Endodermal cell (in vitro differentiated cells): ENCODE data around the gene LRP3. TPM values are rescaled to one million over a fixed set of nuclear protein-coding genes. Genes with fewer than 3 reads are reported as not detected.

ENCODE experiments used
- DNase-seq: peaks from one replicate; pipeline ENCODE4 v3.0.0-alpha.2; 2017
- H3K27ac ChIP-seq: 2 replicates; pipeline ENCODE4 v1.5.1; 2013; ENCODE audit warnings: mild to moderate bottlenecking, low read depth, low read length, moderate library complexity
- H3K27me3 ChIP-seq: 2 replicates; pipeline ENCODE4 v1.6.1; 2013; ENCODE audit warnings: mild to moderate bottlenecking, low read length, moderate library complexity; ENCODE audit not compliant: insufficient read depth, control insufficient read depth, poor library complexity, severe bottlenecking
- H3K36me3 ChIP-seq: 2 replicates; pipeline ENCODE4 v1.7.0; 2013; ENCODE audit warnings: mild to moderate bottlenecking, low read length, moderate library complexity; ENCODE audit not compliant: control insufficient read depth, insufficient read depth
- H3K4me1 ChIP-seq: one replicate; pipeline ENCODE4 v1.7.0; 2013; ENCODE audit warnings: low read length; ENCODE audit not compliant: control insufficient read depth, insufficient read depth
- H3K4me3 ChIP-seq: 2 replicates; pipeline ENCODE4 v1.5.1; 2013; ENCODE audit warnings: mild to moderate bottlenecking, low read length, moderate library complexity
- H3K9ac ChIP-seq: 2 replicates; pipeline ENCODE4 v1.6.1; 2013; ENCODE audit warnings: mild to moderate bottlenecking, low read length, moderate library complexity; ENCODE audit not compliant: poor library complexity, severe bottlenecking; ENCODE audit errors: extremely low read depth
- H3K9me3 ChIP-seq: 2 replicates; pipeline ENCODE4 v1.6.1; 2013; ENCODE audit warnings: mild to moderate bottlenecking, low read length, moderate library complexity; ENCODE audit not compliant: control insufficient read depth
- H3K27ac Mint-ChIP-seq: 2 replicates; pipeline ENCODE4 v1.8.0; 2020; ENCODE audit warnings: mixed read lengths
- H3K27me3 Mint-ChIP-seq: 2 replicates; pipeline ENCODE4 v1.8.0; 2021; ENCODE audit warnings: mild to moderate bottlenecking, mixed read lengths; ENCODE audit not compliant: insufficient read depth
- H3K36me3 Mint-ChIP-seq: 2 replicates; pipeline ENCODE4 v1.8.0; 2020; ENCODE audit warnings: low read depth, mixed read lengths
- H3K4me1 Mint-ChIP-seq: 2 replicates; pipeline ENCODE4 v1.8.0; 2020; ENCODE audit warnings: mixed read lengths
- H3K4me3 Mint-ChIP-seq: 2 replicates; pipeline ENCODE4 v1.8.0; 2020; ENCODE audit warnings: mild to moderate bottlenecking, moderate library complexity, mixed read lengths
- H3K9me3 Mint-ChIP-seq: 2 replicates; pipeline ENCODE4 v1.8.0; 2020; ENCODE audit warnings: mild to moderate bottlenecking, mixed read lengths
- CTCF ChIP-seq: fragments of 200-600 bp; sonication (generic); conservative IDR thresholded peaks from 2 replicates; pipeline ENCODE4 v1.5.0; 2021; ENCODE audit warnings: antibody characterized with exemption, mild to moderate bottlenecking
- WGBS, 2 experiments: methylation state at CpG; one replicate each; pipeline versions ENCODE4 v1.1.5 to v1.1.7; 2013; ENCODE audit warnings: missing lambda C conversion rate in 2 of 2, mixed read lengths in 1 of 2; ENCODE audit not compliant: insufficient coverage in 1 of 2, insufficient read length in 1 of 2; 5-methylcytosine and 5-hydroxymethylcytosine counted together
- total RNA-seq, 2 donors: library from RNA; stranded (reverse); fragmentation: NEBNext Ultra II Directional in 1 of 2; extraction: Animal tissue kit (Norgen Biotek cat#: 25700) in 1 of 2; gene quantifications; 2 replicates in 1 of 2; 3 replicates in 1 of 2; pipeline ENCODE4 v1.2.1, GENCODE V29; 2021

Gene LRP3
- total RNA-seq, 2 donors from 2014 or later = 21.2 to 34.4 TPM

- H3K9me3 ChIP-seq = no peaks in the 10 kb centered on the region
- Mint-ChIP-seq H3K4me3 (no peak overlapping the region), H3K27ac (no peak overlapping the region), H3K9me3 (no peaks in the 10 kb centered on the region), H3K4me1 (no peaks in the 10 kb centered on the region), H3K36me3 (no peaks in the 10 kb centered on the region), H3K27me3 (peaks cover 9% of the 10 kb centered on the region)
- no peak overlapping the region for H3K27ac ChIP-seq
- no peak for DNase-seq
- no peaks in the 10 kb centered on the region for H3K27me3 ChIP-seq
- H3K36me3 ChIP-seq = no peaks in the 10 kb centered on the region
- no peaks in the 10 kb centered on the region for H3K4me1 ChIP-seq
- no peak for TF ChIP-seq CTCF
- 95 to 96% methylated on average over 19 to 20 of the region's 20 CpGs for WGBS, 2 experiments
- H3K9ac ChIP-seq = no peak overlapping the region
- no peak overlapping the region for H3K4me3 ChIP-seq
These were observed 41.8 kb downstream of the LRP3 start for GRCh38 chr19:33235996-33236350.

GRCh38 chr19:33236696-33237390 is 42.7 kb downstream of the LRP3 start:
- Mint-ChIP-seq H3K27me3 (peaks cover 6% of the 10 kb centered on the region), H3K4me1 (no peaks in the 10 kb centered on the region), H3K4me3 (no peak overlapping the region), H3K36me3 (no peaks in the 10 kb centered on the region), H3K27ac (no peak overlapping the region), H3K9me3 (no peaks in the 10 kb centered on the region)
- TF ChIP-seq CTCF = peak; percentile 25
- Histone ChIP-seq H3K9ac (no peak overlapping the region), H3K4me3 (no peak overlapping the region), H3K4me1 (no peaks in the 10 kb centered on the region), H3K27ac (no peak overlapping the region), H3K9me3 (no peaks in the 10 kb centered on the region), H3K27me3 (no peaks in the 10 kb centered on the region), H3K36me3 (no peaks in the 10 kb centered on the region)
- no peak for DNase-seq
- WGBS, 2 experiments = 88 to 94% methylated on average over 9 to 16 of the region's 16 CpGs

GRCh38 chr19:33238481-33239149 is 44.5 kb downstream of the LRP3 start:
- no peaks in the 10 kb centered on the region for H3K36me3 ChIP-seq
- no peaks in the 10 kb centered on the region for H3K4me1 ChIP-seq
- no peak overlapping the region for H3K9ac ChIP-seq
- Mint-ChIP-seq H3K36me3 (no peaks in the 10 kb centered on the region), H3K27me3 (peaks cover 6% of the 10 kb centered on the region), H3K27ac (peak overlapping the region; percentile 26), H3K4me1 (no peaks in the 10 kb centered on the region), H3K9me3 (no peaks in the 10 kb centered on the region), H3K4me3 (no peak overlapping the region)
- H3K4me3 ChIP-seq = no peak overlapping the region
- H3K27me3 ChIP-seq = no peaks in the 10 kb centered on the region
- 94 to 100% methylated on average over 2 to 10 of the region's 10 CpGs for WGBS, 2 experiments
- H3K9me3 ChIP-seq = no peaks in the 10 kb centered on the region
- no peak overlapping the region for H3K27ac ChIP-seq
- no peak for DNase-seq
- TF ChIP-seq CTCF = no peak
